ENCODE data around the gene PDE9A. TPM values are rescaled to one million over a fixed set of nuclear protein-coding genes. Genes with fewer than 3 reads are reported as not detected.
"Not testable (repeated sequence)": the region's sequence is repeated elsewhere in the genome, so short reads cannot be mapped to it uniquely, and the experiment has no call there.

The PDE9A gene
- polyA plus RNA-seq, 12 donors: 6.7 to 20.1 (median 8.5) TPM; not detected in 1

- DNase-seq: no peak
Observed at GRCh38 chr21:42705346-42705745, 51.9 kb downstream of the PDE9A start.

- DNase-seq: no peak
Observed at GRCh38 chr21:42705746-42706374, 52.4 kb downstream of the PDE9A start.

- DNase-seq: no peak
Observed at GRCh38 chr21:42706765-42707164, 53.3 kb downstream of the PDE9A start.

DNA sequence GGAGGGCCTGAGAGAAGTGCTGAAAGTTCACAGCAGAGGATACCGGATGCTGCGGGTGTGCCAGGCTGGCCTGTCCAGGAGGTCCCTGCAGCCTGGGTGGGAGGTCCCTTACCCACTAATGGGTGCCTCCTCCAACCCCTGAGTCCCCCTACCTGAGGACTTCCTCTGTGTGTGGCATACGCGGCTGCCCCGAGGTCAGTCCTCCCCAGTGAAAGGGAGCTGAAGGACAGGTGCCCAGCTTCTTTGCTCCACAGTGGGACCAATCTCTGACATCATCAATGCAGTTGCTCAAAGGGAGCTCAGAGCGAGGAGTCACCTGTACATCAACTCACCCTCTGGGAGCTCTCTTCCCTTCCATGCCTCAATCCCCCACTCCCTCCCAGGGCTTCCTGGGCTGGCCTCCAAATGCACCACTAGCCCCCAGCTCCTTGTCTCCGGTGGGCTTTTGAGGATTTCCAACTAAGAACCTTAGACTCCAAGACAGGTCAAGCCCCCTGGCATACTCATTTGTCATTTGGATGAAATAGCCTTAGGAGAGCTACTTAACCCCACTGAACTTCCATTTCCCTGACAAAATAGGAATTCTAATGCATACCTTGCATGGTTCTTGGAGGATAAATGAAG lies 53.9 kb downstream of the PDE9A start:
- DNase-seq: no peak

DNA sequence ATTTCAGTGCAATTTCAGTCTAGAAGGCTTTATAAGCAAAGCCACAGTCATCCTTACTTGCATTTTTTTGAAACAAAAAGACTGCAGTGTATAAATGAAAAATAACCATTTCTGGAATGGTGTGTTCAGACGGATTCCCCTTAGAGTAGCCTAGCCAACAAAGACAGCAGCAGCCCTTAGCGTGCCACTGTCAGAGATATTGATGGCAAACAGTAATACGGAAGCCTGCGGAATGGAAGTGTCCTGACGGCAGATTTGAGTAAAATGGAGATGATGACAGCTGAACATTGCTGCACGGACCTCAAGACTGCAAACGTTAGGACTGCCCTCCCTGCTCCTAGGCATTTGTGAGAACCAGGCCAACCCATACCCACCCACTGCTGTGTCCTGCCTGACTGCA lies 54.7 kb downstream of the PDE9A start:
- DNase-seq: no peak

DNA sequence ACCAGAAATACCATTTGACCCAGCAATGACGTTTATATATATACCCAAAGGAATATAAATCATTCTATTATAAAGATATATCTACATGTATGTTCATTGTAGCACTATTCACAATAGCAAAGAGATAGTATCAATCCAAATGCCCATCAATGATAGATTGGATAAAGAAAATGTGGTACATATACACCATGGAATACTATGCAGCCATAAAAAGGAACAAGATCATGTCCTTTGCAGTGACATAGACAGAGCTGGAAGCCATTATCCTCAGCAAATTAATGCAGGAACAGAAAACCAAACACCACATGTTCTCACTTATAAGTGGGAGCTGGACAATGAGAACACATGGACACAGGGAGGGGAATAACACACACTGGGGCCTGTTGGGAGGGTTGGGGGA lies 55.5 kb downstream of the PDE9A start:
- DNase-seq: not testable (repeated sequence)

- no peak for DNase-seq
Observed at GRCh38 chr21:42711667-42712066, 58.2 kb downstream of the PDE9A start.

GRCh38 chr21:42715427-42715826 lies 62.0 kb downstream of the PDE9A start:
- DNase-seq: not testable (repeated sequence)

- no peak for DNase-seq
Observed at GRCh38 chr21:42716074-42716473, 62.7 kb downstream of the PDE9A start.

DNA sequence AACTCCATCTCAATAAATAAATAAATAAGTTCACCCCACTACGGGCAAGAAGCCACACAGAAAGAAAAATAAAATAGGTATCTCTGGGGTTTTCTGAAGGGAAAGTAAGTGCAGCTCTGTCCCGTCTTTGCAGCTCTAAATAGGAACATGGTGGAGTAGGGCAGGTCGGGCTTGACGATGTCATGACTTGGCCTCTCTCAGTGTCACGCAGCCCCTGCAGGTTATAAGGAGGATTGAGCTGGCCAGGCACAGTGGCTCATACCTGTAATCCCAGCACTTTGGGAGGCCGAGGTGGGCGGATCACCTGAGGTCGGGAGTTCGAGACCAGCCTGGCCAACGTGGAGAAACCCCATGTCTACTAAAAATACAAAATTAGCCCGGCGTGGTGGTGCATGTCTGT lies 67.1 kb downstream of the PDE9A start:
- not testable (repeated sequence) for DNase-seq

GRCh38 chr21:42721341-42721824 lies 68.0 kb downstream of the PDE9A start:
- DNase-seq: no peak

DNA sequence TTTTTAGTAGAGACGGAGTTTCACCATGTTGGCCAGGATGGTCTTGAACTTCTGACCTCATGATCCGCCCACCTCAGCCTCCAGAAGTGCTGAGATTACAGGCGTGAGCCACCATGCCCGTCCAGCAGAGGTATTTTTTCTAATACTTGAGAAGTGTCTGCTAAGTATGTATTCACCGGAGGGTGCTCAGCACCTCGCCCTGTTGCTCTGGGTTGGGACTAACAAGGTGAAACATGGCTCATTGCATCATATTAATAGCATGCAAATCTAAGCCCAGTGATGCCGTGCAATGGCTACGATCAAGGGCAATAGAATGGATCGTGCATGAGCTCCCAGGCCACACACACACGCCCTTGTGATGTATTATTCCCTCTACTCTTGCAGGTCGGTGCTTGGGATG lies 68.7 kb downstream of the PDE9A start:
- DNase-seq: no peak

DNA sequence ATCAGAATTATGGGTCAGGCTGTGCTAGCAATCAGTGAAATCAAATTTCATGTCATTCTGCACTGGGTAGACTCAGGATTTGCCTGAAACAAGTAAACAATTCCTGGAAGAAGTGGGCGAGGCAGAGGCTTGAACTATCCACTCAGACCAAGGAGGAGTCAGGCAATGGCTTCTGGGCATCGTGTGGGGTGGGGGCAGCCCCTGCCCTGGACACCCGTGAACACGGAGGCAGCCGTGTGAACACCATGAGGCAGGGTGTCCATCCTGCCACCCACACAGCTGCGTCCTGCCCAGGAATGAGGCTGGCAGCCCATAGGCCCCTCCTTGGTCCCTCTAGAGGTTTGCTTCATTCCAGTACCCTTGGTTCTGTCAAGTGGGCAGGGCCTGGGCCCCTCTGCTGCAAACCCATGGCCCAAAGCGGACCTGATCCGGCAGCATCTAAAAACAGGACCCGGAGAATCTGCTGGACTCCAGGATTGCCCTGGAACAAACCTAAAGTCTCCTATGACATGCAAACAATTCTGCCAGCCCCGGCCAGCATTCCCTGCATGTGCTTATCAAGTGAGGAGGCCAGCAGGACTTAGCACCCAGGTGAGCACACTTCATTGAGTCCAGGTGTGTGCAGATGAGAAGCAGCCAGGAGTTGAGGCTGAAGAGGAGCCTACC lies 69.5 kb downstream of the PDE9A start:
- DNase-seq: no peak

DNA sequence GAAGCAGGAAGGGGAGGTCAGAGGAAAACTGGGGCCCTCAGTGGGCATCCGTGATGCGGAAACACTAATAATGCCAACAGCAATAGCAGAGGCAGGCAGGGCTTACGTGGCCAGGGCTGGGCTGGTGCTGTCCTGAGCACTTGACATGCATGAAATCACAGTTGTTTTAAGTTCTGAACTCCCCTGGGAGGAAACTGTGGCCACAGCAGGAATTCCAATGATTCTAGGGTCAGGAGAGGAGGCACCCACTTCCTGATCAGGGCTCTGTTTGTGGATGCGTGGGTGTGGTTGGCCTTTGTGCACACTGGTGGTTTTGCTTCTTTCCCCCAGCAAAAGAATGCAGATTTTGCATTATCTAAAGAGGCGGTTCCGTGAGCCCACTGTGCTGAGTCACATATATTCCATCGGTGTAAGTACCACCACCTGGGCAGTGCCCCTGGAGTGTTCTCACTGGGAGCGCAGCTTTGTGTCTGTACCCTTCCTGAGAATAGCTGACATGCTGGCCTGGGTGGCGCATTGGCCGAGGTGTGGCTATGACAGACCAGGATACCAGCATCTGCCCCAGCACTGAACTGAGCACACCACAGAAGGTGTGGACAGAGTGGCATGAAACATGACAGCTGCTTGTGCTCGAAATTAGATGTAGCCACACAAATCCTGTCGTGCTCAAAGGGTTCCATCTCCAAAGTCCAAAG lies 71.0 kb downstream of the PDE9A start:
- DNase-seq: no peak

DNA sequence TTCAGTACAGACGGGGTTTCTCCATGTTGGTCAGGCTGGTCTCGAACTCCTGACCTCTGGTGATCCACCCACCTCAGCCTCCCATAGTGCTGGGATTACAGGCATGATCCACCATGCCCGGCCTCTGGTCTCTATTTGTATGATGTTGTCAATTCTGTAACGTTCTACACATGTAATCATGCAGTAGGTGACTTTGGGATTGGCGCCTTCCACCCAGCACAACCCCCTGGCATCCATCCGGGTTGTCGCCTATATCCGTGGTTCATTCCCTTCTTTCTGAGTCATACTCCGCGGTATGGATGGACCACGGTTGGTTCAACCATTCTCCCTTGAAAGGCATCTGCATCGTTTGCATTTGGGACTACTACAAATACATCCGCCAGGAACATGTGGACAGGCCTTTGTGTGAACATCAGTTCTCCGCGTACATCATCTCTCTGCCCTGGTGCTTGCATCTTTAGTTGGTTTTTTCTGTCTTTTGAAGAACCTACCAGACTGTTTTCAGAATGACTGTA lies 72.1 kb downstream of the PDE9A start:
- no peak for DNase-seq

DNA sequence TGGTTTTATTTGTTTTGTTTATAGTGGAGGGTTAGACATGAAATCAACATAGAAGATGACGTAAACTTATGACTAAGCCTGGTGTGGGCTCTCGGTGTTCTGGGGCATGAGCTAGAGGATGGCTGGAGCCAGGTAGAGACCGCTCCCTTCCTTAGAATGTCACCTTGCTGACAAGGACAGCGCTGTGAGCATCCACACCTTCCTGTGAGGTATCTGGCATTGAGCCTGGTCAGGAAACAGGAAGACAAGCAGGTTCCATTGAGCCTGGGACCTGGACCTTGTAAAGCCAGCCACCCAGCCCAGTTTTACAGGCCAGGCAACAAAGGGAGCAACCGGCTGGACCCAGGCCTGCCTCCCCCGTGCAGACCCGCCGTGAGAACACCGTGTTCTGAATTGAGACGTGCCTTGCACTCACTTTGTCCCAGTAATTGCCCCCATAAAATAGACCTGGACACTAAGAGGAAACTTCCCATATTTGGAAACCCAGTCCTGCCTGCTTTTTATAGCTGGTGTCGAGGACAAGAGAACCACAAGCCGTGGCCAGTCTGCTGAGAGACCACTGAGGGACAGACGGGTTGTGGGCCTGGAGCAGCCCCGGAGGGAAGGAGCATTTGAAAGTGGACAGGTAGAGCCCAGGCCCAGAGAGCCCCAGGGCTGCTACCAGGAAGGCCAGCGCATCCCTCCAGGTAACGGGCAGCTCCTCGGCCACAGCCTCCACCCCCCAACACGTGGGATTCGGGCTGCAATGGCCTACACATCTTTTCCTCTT lies 78.0 kb downstream of the PDE9A start:
- no peak for DNase-seq

- no peak for DNase-seq
Observed at GRCh38 chr21:42732033-42732410, 78.6 kb downstream of the PDE9A start.

- DNase-seq: no peak
Observed at GRCh38 chr21:42733037-42733627, 79.7 kb downstream of the PDE9A start.

- DNase-seq: no peak
Observed at GRCh38 chr21:42733874-42734273, 80.5 kb downstream of the PDE9A start.

DNA sequence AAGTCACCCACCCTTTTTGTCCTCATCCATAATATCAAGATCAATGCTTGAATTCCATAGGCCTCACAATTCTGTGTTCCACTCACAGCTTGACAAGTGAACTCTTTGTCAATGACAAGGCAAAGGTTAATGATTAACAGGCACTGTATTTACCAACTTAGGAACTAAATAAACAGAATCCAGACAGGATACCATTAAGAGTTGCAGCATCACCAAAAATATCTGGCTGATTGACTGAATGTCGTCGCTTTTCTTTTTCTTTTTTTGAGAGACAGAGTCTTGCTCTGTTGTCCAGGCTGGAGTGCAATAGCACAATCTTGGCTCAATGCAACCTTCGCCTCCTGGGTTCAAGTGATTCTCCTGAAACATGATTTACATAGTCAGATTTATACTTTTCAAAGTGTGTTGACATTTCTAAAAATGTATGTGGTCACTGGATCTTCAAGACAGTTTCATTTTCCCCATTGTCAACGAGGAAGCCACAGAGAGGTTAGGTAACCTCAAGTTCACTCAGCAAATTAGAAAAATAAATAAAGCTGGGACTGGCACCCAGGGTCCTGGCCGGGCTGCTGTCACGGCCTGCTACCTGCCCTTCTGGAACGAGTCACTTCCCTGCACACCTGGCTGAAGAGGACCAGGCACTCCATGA lies 81.0 kb downstream of the PDE9A start:
- no peak for DNase-seq

DNA sequence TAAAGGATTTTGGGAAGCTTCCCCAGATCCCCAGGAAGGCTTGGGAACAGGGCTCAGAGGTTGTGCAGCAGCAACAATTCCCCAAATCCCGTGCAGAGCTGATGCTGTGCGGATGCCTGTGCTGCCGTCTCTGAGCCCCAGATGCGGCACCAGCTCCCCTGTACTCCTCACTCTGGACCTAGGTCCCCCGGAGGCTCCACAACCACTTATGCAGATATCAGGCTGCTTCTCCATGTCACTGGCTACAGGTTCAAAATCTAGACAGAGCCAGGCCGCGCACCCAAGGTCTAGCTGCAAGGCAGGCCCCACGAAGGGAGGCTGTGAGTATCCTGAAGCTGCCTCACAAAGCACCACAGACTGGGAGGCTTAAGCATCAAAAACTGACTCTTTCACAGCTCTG lies 81.6 kb downstream of the PDE9A start:
- DNase-seq: no peak
